Activated T-cell treated with anti-CD3 and anti-CD28 coated beads, Interleukin-2, amount 50 U/mL, for 24 hours (primary cell): ENCODE measurements around the gene WDHD1.
A peak's percentile ranks its signal among the peaks of the same experiment; 100 is the strongest.
"Not testable (repeated sequence)": the region's sequence is repeated elsewhere in the genome, so short reads cannot be mapped to it uniquely, and the experiment has no call there.

Experiments
- DNase-seq: peaks from one replicate; pipeline ENCODE4 v3.0.0-alpha.2; 2020
- H3K27ac Mint-ChIP-seq: 2 replicates; pipeline ENCODE4 v1.8.0; 2020; ENCODE audit warnings: mild to moderate bottlenecking, mixed read lengths
- H3K27me3 Mint-ChIP-seq: 2 replicates; pipeline ENCODE4 v1.8.0; 2020; ENCODE audit warnings: mixed read lengths
- H3K36me3 Mint-ChIP-seq: 2 replicates; pipeline ENCODE4 v1.8.0; 2020; ENCODE audit warnings: low read depth, mixed read lengths
- H3K4me1 Mint-ChIP-seq: 2 replicates; pipeline ENCODE4 v1.8.0; 2020; ENCODE audit warnings: low read depth, mixed read lengths
- H3K4me3 Mint-ChIP-seq: 2 replicates; pipeline ENCODE4 v1.8.0; 2020; ENCODE audit warnings: mild to moderate bottlenecking, moderate library complexity, mixed read lengths
- H3K9me3 Mint-ChIP-seq: 2 replicates; pipeline ENCODE4 v1.8.0; 2020; ENCODE audit warnings: mixed read lengths

WDHD1 gene

GRCh38 chr14:54897809-54898555, 128.9 kb downstream of the WDHD1 start:
- Mint-ChIP-seq H3K36me3 (peaks cover 18% of the 10 kb centered on the region), H3K4me1 (peaks cover 52% of the 10 kb centered on the region)
- not testable (repeated sequence) for H3K27me3 Mint-ChIP-seq, H3K9me3 Mint-ChIP-seq, H3K4me3 Mint-ChIP-seq, DNase-seq, H3K27ac Mint-ChIP-seq

GRCh38 chr14:54895683-54896082, 131.2 kb downstream of the WDHD1 start:
- Mint-ChIP-seq H3K9me3 (no peaks in the 10 kb centered on the region), H3K4me1 (peaks cover 56% of the 10 kb centered on the region), H3K27ac (peak overlapping the region; percentile 4), H3K36me3 (peaks cover 12% of the 10 kb centered on the region), H3K4me3 (no peak overlapping the region), H3K27me3 (no peaks in the 10 kb centered on the region)
- DNase-seq: no peak

- H3K4me1 Mint-ChIP-seq: peaks cover 56% of the 10 kb centered on the region
- no peaks in the 10 kb centered on the region for H3K9me3 Mint-ChIP-seq
- DNase-seq: no peak
- H3K27ac Mint-ChIP-seq: peak overlapping the region; percentile 4
- H3K4me3 Mint-ChIP-seq: no peak overlapping the region
- no peaks in the 10 kb centered on the region for H3K27me3 Mint-ChIP-seq
- peaks cover 7% of the 10 kb centered on the region for H3K36me3 Mint-ChIP-seq
Measured at GRCh38 chr14:54894995-54895394, 131.9 kb downstream of the WDHD1 start.

GRCh38 chr14:54893151-54893760, 133.6 kb downstream of the WDHD1 start:
- Mint-ChIP-seq H3K4me1 (peaks cover 65% of the 10 kb centered on the region), H3K27me3 (no peaks in the 10 kb centered on the region), H3K9me3 (no peaks in the 10 kb centered on the region), H3K36me3 (peaks cover 2% of the 10 kb centered on the region), H3K4me3 (no peak overlapping the region), H3K27ac (no peak overlapping the region)
- DNase-seq: no peak

GRCh38 chr14:54891471-54892245, 135.2 kb downstream of the WDHD1 start:
- H3K27me3 Mint-ChIP-seq: no peaks in the 10 kb centered on the region
- H3K36me3 Mint-ChIP-seq: no peaks in the 10 kb centered on the region
- H3K4me3 Mint-ChIP-seq: no peak overlapping the region
- H3K9me3 Mint-ChIP-seq: no peaks in the 10 kb centered on the region
- no peak for DNase-seq
- H3K27ac Mint-ChIP-seq: no peak overlapping the region
- peaks cover 65% of the 10 kb centered on the region for H3K4me1 Mint-ChIP-seq

GRCh38 chr14:54890788-54891187, 136.1 kb downstream of the WDHD1 start:
- H3K4me1 Mint-ChIP-seq: peaks cover 63% of the 10 kb centered on the region
- no peaks in the 10 kb centered on the region for H3K36me3 Mint-ChIP-seq
- H3K27me3 Mint-ChIP-seq: no peaks in the 10 kb centered on the region
- no peak for DNase-seq
- H3K9me3 Mint-ChIP-seq: no peaks in the 10 kb centered on the region
- peak overlapping the region; percentile 13 for H3K27ac Mint-ChIP-seq
- H3K4me3 Mint-ChIP-seq: no peak overlapping the region

- peak overlapping the region; percentile 72 for H3K27ac Mint-ChIP-seq
- H3K4me3 Mint-ChIP-seq: no peak overlapping the region
- peaks cover 57% of the 10 kb centered on the region for H3K4me1 Mint-ChIP-seq
Measured at GRCh38 chr14:54889919-54890318, 137.0 kb downstream of the WDHD1 start.

More at GRCh38 chr14:54889919-54890318, 137.0 kb downstream of the WDHD1 start:
- DNase-seq: no peak
- Mint-ChIP-seq H3K9me3 (no peaks in the 10 kb centered on the region), H3K36me3 (peaks cover under 1% of the 10 kb centered on the region), H3K27me3 (no peaks in the 10 kb centered on the region)
